GM10248 (cell line): ENCODE measurements around the gene NFILZ.

Source experiments
- CTCF ChIA-PET: fragments of 300-600 bp; sonication (Branson Sonifier 250); formaldehyde crosslinking; extraction: SDS; loops from one replicate; lab custom pipeline; 2021; ENCODE audit warnings: antibody characterized with exemption; lab: Yijun Ruan, JAX
- POLR2A ChIA-PET: fragments of 350-650 bp; sonication (Branson Sonifier 250); formaldehyde crosslinking; extraction: SDS; loops from one replicate; lab custom pipeline; 2020; ENCODE audit warnings: antibody characterized with exemption; lab: Yijun Ruan, JAX
- DNase-seq: peaks from one replicate; pipeline ENCODE4 v3.0.0; 2012; ENCODE audit errors: extremely low spot score
- TF ChIP-seq, protein P1 (sequence below): IDR thresholded peaks from 2 replicates; pipeline ENCODE4 v1.5.1; 2012; ENCODE audit warnings: mild to moderate bottlenecking, low read depth; ENCODE audit errors: extremely low read depth, missing control alignments, control extremely low read depth

Gene NFILZ

GRCh38 chr19:8640402-8641004 is 10.1 kb downstream of the NFILZ start:
- TF ChIP-seq, protein P1, sequence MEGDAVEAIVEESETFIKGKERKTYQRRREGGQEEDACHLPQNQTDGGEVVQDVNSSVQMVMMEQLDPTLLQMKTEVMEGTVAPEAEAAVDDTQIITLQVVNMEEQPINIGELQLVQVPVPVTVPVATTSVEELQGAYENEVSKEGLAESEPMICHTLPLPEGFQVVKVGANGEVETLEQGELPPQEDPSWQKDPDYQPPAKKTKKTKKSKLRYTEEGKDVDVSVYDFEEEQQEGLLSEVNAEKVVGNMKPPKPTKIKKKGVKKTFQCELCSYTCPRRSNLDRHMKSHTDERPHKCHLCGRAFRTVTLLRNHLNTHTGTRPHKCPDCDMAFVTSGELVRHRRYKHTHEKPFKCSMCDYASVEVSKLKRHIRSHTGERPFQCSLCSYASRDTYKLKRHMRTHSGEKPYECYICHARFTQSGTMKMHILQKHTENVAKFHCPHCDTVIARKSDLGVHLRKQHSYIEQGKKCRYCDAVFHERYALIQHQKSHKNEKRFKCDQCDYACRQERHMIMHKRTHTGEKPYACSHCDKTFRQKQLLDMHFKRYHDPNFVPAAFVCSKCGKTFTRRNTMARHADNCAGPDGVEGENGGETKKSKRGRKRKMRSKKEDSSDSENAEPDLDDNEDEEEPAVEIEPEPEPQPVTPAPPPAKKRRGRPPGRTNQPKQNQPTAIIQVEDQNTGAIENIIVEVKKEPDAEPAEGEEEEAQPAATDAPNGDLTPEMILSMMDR: no peak
- ChIA-PET POLR2A (interaction anchor here (0.7 kb wide), 1 partner anchor 72 kb away, joined by 9 read pairs; no protein-coding TSS in a partner anchor), CTCF (interaction anchor here (3.8 kb wide), 1 partner anchor 14 kb away, joined by 17 read pairs; no protein-coding TSS in a partner anchor)
- no peak for DNase-seq

DNA sequence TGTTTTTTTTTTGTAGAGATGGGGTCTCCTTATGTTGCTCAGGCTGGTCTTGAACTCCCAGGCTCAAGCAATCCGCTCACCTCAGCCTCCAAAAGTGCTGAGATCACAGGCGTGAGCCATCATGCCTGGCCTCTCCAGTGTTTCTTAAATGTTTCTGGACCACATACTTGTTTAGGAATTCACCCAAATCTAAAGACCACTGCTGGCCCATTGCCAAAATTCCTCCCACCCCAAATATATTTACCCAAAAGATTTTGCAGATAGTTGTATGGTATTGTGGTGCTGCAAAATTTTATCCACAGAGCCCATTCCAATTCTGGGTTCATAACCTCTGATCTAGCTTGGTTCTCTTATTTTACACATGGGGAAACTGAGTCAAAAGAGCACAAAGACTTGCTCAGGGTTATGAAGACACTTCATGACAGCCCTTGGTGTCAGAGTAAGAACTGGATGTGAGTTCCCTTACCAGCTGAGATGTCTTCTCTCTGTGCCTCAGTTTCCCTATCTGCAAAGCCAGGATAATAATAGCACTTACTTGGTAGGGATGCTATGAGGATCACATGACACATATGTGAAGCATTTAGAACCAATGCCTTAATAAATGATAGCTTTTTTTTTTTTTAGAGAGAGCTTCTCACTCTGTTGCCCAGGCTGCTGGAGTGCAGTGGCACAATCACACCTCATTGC is 10.9 kb downstream of the NFILZ start:
- TF ChIP-seq, protein P1: no peak
- ChIA-PET CTCF (interaction anchor here (0.7 to 3.8 kb wide), 4 partner anchors 13 to 447 kb away, joined by 3 to 17 read pairs (median 3); no protein-coding TSS in a partner anchor), POLR2A (no interaction called here)
- no peak for DNase-seq

DNA sequence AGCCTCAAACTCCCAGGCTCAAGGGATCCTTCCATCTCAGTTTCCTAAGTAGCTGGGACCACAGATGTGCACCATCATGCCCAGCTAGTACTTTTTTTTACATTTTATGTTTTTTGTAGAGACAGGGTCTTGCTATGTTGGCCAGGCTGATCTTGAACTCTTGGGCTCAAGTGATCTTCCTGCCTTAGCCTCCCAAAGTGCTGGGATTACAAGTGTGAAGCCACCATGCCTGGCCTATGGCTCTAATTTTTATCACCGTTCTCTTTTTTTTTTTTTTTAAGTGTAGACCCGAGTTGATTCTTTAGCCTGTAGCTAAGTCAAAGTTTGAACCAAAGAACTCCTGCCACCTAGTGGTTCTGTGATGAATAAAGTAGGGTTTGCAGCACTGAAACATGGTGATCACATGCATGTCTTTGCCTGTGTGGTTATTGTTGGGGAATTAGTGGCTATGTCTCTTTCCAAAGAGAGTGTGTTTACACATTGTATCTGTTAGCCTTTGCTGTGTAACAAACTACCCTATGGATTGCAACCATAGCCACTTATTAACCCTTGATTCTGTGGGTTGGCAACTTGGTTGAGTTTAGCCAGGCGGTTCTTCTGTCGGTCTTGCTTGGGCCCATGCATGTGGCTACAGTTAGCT is 11.6 kb downstream of the NFILZ start:
- TF ChIP-seq, protein P1: peak; percentile 41
- ChIA-PET POLR2A (no interaction called here), CTCF (interaction anchor here (0.7 to 3.8 kb wide), 5 partner anchors 13 to 447 kb away, joined by 3 to 17 read pairs (median 3); no protein-coding TSS in a partner anchor)
- DNase-seq: peak; percentile 35

- TF ChIP-seq, protein P1: no peak
- CTCF ChIA-PET: interaction anchor here (0.9 to 3.8 kb wide), 2 partner anchors 12 to 62 kb away, joined by 4 to 17 read pairs; no protein-coding TSS in a partner anchor
- no peak for DNase-seq
- POLR2A ChIA-PET: no interaction called here
Observed at GRCh38 chr19:8642561-8642960, 12.1 kb downstream of the NFILZ start.

DNA sequence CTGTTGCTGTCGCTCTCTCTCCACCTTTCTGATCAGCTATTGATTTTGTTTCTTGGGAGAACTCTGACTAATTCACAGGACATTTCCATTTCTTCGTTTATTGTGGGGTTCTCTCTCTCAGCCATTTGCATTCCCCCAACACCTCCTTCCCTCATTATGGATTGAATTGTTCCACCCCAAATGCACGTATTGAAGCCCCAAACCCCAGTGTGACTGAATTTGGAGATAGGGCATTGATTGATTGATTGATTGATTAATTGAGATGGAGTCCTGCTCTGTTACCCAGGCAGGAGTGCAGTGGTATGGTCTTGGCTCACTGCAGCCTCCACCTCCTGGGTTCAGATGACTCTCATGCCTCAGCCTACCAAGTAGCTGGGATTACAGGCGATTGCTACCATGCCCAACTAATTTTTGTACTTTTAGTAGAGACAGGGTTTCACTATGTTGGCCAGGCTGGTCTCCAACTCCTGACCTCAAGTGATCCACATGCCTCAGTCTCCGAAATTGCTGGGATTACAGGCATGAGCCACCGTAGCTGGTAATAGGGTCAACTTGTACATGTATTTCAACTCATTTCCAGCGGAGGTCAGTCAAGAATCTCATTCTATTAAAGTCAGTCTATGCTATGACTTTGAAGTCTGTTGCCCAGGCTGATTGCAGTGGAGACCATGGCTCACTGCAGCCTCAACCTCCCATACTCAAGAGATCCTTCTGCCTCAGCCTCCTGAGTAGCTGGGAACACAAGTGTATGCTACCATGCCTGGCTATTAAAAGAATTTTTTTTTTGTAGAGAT is 13.6 kb downstream of the NFILZ start:
- POLR2A ChIA-PET: no interaction called here
- CTCF ChIA-PET: interaction anchor here (1.2 to 1.4 kb wide), 2 partner anchors 10 to 50 kb away, joined by 4 to 5 read pairs; no protein-coding TSS in a partner anchor
- TF ChIP-seq, protein P1: no peak
- no peak for DNase-seq
